ENCODE data around the gene DUSP12. TPM values are rescaled to one million over a fixed set of nuclear protein-coding genes. Genes with fewer than 3 reads are reported as not detected.
"Not testable (repeated sequence)": the region's sequence is repeated elsewhere in the genome, so short reads cannot be mapped to it uniquely, and the experiment has no call there.

Gene DUSP12, protein sequence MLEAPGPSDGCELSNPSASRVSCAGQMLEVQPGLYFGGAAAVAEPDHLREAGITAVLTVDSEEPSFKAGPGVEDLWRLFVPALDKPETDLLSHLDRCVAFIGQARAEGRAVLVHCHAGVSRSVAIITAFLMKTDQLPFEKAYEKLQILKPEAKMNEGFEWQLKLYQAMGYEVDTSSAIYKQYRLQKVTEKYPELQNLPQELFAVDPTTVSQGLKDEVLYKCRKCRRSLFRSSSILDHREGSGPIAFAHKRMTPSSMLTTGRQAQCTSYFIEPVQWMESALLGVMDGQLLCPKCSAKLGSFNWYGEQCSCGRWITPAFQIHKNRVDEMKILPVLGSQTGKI
- total RNA-seq (2014; rRNA removed; shearing (Covaris generic)) = 42.4 and 69.1 TPM in 2 replicates

DNA sequence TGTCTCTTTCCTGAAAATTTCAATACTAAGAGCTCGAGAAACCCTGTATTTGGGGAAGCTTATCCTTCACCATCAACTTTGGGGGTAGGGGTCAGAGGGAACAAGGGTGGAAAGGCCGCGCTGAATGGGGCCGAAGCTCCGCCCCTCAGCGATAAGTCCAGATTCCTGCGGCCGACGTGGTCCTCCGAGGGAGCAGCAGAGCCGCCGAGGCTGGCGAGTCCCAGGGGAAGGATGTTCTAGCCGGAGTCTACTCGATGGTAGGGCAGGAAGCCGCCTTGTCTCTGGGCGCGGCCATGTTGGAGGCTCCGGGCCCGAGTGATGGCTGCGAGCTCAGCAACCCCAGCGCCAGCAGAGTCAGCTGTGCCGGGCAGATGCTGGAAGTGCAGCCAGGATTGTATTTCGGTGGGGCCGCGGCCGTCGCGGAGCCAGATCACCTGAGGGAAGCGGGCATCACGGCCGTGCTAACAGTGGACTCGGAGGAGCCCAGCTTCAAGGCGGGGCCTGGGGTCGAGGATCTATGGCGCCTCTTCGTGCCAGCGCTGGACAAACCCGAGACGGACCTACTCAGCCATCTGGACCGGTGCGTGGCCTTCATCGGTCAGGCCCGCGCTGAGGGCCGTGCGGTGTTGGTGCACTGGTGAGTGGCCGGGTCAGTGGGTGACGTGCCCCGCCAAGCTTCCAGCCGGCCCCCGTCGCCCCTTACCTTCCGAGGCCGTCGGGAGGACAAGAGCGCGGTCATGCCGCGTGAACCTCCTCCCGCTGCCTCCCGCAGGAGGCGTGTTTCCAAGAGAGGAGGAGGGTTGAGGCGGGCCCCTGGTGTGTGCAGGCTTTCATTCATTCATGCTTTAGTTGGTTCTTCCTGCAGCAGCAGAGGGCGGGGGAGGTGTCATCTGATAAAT, at the start of gene DUSP12:
Gene DUSP12 (plus strand): TSS at position 278 of the 899 bp plus-strand sequence. CDS start 16 bp downstream, at position 294.
- peak; percentile 96 for DNase-seq (ENCODE audit: low spot score)
- in situ Hi-C loops (cut with HindIII; ENCODE audit: low sequenced_read_pairs) = no loop called here

DNA sequence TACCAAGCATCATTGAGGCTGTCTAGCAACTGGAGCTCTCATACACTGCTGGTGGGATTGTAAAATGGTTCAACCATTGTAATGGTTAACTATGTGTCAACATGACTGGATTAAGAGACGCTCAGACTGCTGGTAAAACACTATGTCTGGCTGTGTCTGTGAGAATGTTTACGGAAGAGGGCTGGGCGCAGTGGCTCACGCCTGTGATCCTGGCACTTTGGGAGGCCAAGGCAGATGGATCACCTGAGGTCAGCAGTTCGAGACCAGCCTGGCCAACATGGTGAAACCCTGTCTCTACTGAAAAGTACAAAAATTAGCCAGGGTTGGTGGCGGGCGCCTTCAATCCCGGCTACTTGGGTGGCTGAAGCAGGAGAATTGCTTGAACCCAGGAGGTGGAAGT, 47.3 kb upstream of the DUSP12 start:
- in situ Hi-C loops (cut with HindIII; ENCODE audit: low sequenced_read_pairs) = no loop called here
- no peak for DNase-seq (ENCODE audit: low spot score)

DNA sequence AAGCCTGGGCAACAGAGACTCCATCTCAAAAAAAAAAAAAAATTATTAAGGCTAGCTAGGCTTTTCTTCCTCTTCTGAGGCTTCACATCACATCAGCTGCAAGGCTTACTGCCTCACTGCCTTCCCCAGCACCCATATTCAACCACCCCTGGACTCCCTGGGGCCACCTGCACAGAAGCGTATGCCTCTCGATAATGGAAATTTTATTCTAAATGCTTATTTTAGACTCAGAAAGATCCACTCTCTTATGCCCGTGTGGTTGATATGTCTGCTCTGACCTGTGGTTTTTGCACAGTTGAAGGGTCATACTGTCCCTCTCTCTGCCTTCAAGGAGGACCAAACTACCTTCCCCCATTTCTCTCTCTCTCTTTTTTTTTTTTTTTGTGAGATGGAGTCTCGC, 44.0 kb upstream of the DUSP12 start:
- in situ Hi-C loops (cut with HindIII; ENCODE audit: low sequenced_read_pairs) = no loop called here
- DNase-seq (ENCODE audit: low spot score) = no peak

DNA sequence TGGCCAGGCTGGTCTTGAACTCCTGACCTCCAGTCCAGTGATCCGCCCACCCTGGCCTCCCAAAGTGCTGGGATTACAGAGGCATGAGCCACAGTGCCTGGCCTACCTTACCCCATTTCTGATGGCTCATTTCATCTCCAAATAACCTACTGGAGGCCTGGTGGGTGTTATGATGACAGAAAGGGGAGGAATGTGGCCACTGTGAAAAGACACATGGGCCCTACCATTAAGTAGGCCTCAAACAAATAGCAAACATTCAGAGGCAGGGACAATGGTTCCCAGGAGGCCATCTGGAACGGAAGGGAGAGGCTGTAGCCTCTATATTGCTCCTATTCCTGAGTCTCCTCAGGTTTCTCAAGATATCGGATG, 43.5 kb upstream of the DUSP12 start:
- no peak for DNase-seq (ENCODE audit: low spot score)
- in situ Hi-C loops (cut with HindIII; ENCODE audit: low sequenced_read_pairs) = no loop called here

DNA sequence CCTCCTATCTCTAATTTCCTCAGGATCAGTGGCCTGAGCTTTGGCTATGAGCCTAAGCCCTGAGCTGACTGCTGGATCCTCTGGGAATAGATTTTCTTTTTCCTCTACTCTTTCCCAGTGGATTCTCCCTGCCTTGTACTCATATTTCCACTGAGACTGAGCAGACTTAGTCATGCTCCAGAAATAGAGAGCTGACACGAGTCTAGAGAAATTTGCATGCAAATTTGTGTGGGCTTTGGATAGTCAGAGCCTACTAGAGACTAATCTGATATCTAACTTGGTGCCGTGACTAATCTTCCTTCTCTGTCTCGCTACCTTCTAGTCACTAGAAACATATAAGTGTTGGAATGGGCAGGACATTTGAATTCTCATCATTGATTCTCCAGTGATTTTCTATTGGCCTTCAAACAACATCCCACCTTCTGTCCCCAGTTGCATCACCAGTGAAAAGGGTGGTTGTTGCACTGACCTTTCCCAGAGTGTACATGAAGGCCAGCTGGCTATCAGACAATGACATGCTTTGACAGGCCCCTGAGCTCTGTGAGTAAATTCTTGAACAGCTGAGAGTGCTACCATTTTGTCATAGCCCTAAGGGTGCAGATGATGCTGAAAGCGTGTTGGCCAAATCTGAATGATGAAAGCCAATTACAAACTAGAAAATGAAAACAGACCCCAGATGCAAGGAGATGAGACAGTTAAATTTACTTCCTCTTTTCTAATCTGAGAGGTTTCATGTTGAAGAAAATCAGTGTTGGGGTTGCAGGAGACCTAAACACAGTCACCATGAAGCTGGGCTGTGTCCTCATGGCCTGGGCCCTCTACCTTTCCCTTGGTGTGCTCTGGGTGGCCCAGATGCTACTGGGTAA, 42.9 kb upstream of the DUSP12 start, which contains the start of gene FCRLA:
Gene FCRLA (plus strand): TSS at position 748 of the 866 bp plus-strand sequence. CDS start 36 bp downstream, at position 784.
- in situ Hi-C loops (cut with HindIII; ENCODE audit: low sequenced_read_pairs) = no loop called here
- DNase-seq (ENCODE audit: low spot score) = no peak

DNA sequence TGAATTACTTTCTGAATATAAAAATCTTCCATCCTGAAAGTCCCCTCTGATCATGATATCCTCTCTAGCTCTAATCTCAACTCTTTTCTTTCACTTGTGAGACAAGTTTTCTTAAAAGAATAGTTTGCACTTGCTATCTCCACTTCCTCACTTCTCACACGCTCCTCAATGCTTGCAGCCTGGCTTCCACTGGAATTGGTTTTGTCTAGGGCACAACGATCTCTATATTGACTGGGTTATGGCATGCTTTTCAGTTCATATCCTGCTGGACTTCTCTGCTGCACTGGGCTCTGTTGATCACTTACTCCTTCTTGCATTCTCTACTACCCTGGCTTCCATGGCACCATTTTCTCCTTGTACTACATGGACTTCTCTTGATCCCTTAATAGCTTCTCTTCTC, 42.1 kb upstream of the DUSP12 start:
- in situ Hi-C loops (cut with HindIII; ENCODE audit: low sequenced_read_pairs) = no loop called here
- no peak for DNase-seq (ENCODE audit: low spot score)

DNA sequence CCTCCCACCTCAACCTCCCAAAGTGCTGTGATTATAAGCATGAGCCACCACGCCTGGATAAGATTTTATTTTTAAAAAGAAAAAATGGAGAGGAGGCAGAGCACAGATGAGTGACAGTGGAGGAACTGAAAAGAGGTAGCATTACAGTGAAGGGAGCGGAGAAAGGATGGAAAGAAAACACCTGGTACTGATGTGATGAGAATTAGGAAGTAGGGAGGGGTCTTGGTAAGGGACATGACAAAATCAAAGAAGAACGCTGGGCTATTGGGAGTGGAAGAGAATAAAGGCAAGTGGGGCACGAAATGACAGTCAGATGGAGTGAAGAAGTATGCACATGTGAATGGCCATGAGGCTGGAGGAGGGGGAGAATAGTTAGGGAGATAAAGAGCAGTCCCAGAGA, 40.2 kb upstream of the DUSP12 start:
- DNase-seq (ENCODE audit: low spot score) = no peak
- in situ Hi-C loops (cut with HindIII; ENCODE audit: low sequenced_read_pairs) = no loop called here

DNA sequence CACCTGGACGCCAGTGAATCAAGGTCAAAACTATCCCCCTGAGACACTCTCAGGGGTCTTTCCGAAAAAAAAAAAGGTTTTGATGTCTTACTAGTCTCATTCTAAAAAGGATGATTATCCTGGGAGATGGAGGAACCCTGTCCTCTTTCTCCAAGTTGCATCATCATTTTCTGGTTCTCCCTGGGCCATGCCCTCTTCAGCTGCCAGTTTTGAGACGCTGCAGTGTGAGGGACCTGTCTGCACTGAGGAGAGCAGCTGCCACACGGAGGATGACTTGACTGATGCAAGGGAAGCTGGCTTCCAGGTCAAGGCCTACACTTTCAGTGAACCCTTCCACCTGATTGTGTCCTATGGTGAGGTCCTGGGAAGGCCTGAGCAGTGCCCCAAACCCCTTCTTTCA, 39.0 kb upstream of the DUSP12 start:
- DNase-seq (ENCODE audit: low spot score) = no peak
- in situ Hi-C loops (cut with HindIII; ENCODE audit: low sequenced_read_pairs) = no loop called here

DNA sequence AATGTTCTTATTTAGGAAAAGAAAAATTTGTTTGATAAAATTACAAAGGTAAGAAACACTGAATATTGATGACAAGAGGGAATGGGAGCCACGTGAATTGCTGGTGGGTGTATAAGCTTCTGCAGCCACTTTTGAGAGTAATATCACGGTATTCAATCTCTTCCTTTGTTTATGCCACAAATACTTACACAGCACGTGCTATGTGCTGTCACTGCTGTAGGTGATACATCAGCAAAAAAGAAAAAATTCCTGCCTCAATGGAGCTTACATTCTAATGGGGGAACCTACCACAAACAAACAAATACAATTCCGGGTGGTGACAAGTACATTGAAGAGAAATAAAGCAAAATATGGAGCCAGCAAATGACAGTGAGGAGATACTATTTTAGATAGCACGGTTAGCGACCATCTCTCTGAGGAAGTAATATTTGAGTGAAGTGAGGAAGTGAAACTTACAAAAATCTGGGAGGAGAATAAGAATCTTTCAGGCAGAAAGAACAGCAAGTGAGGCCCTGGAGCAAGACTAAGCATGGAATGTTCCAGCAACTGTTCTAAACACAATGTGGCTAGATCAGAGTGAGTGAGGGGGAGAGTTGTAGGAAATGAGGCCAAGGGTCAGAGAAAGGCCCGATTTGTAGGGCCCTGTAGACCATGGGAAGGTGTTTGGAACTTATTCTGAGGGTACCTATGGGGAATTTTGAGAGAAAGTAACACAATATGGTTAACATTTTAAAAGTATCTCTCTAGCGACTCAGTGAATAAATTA, 30.8 kb upstream of the DUSP12 start:
- DNase-seq (ENCODE audit: low spot score) = no peak
- in situ Hi-C loops (cut with HindIII; ENCODE audit: low sequenced_read_pairs) = no loop called here

DNA sequence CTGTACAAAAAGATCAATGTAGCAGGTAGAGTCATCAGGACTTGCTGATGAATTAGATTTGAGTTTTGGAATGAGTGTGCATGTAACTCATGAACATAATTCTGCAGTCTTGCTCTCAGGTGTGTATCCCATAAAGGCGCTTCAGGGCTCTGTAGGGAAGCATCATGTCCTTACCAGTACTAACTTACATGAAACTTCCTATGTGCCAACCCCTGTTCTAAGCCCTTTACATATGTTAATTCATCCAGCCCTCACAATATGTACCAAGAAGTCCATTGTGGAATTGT, 30.3 kb upstream of the DUSP12 start:
- in situ Hi-C loops (cut with HindIII; ENCODE audit: low sequenced_read_pairs) = no loop called here
- DNase-seq (ENCODE audit: low spot score) = no peak

DNA sequence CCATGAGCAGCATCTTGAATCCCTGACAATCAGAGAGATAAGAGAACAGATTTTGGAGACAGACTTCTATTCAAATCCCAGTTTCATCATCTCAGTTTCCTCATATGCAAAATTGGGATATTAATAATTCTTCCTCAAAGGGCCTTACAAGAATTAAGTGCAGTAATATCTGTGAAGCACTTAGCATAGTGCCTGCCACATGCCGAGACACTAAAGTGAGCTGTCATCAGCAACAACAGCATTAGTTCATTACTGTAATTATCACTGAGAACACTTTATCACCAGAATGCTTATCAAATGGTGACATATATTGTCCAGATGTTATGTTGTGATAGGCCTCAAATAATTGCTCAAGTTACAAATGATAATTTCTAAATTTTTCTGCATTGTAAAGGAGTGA, 29.2 kb upstream of the DUSP12 start:
- in situ Hi-C loops (cut with HindIII; ENCODE audit: low sequenced_read_pairs) = no loop called here

DNA sequence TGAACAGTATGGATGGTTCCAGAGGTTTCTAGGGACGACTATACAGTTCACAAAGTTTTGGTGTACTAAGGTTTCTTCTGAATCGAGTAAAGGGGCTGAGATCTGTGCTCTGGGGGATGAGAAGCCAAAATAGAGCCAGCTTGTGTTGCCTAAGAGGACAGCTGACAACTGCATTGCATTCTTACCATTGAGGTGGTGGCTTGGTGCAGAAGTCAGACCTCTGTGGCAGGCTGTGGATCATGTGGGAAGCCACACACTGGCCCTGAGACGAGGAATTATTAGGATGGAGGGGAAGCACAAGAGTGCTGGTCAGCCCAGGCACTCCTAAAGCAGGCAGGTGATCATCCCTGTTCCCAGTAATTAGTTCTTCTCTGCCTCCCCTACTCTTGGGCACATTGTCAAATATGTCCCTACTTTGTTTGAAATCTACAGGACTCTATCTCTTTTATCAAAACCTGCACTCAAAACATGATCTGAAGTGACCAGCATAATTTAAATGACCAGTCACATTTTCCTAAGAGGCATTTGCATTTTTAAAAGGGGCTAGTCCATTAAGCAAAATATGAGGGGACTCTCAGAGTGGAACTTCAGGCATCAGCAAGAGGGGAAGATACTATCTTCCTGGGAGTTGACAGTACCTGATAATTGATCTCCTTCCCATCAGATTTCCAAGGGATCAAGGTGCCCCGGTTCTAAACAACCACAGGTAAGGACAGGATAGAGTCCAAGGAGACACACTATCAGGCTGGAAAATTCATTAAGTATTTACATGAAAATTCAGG, 28.4 kb upstream of the DUSP12 start, which contains the start of gene FCRLB:
Gene FCRLB (plus strand): TSS at position 589 of the 782 bp plus-strand sequence. CDS start 1,129 bp downstream, outside the sequence.
- in situ Hi-C loops (cut with HindIII; ENCODE audit: low sequenced_read_pairs) = no loop called here
- DNase-seq (ENCODE audit: low spot score) = no peak

More for the DNA sequence above, 29.2 kb upstream of the DUSP12 start:
- no peak for DNase-seq (ENCODE audit: low spot score)

DNA sequence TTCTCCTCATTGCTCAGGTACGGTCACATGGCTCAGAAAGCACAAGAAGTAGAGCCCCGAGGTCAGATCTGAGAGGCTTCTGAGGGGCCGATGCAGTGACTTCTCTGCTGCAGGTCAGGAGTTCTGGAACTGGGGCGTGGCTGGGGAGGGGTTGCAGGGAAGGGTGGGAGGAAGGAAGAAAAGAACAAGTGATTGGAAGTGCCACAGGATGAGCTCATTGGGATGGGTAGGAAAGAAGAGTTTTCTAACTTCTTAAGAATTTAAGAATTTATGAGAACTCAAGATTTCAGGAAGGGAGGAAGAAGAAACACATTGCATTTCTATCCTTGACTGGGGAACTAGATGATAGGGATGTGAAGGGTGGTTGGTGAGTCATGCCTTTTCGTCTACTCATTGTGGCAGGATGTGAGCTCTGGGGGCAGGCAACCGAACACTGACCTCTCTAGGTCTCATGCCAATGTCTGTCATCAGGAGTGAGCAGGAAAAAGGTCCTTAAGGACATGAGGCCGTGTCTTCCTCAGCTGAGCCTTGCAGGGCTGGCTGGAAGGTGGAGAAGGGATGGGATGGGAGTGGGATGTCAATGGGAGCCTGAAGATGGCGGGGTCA, 27.7 kb upstream of the DUSP12 start:
- in situ Hi-C loops (cut with HindIII; ENCODE audit: low sequenced_read_pairs) = no loop called here
- DNase-seq (ENCODE audit: low spot score) = no peak

DNA sequence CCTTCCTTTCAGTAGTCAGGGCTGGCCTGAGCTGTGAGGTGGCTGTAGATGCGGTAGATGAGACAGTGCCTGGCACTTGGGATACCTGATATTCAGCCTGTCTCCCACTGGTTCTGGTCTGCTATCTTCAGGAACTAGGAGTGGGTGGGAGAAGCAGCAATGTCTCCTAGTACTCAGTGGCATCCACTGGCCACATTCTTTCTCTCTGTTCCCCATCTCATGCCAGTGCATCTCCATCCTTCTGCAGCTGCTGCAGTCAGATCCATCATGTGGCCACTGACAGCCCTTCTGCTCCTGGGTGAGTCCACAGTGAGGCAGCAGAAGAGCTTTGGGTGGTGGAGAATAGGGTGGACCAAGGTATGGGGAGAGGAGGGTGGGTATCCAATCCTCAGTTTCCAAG, 27.2 kb upstream of the DUSP12 start:
- in situ Hi-C loops (cut with HindIII; ENCODE audit: low sequenced_read_pairs) = no loop called here
- no peak for DNase-seq (ENCODE audit: low spot score)

DNA sequence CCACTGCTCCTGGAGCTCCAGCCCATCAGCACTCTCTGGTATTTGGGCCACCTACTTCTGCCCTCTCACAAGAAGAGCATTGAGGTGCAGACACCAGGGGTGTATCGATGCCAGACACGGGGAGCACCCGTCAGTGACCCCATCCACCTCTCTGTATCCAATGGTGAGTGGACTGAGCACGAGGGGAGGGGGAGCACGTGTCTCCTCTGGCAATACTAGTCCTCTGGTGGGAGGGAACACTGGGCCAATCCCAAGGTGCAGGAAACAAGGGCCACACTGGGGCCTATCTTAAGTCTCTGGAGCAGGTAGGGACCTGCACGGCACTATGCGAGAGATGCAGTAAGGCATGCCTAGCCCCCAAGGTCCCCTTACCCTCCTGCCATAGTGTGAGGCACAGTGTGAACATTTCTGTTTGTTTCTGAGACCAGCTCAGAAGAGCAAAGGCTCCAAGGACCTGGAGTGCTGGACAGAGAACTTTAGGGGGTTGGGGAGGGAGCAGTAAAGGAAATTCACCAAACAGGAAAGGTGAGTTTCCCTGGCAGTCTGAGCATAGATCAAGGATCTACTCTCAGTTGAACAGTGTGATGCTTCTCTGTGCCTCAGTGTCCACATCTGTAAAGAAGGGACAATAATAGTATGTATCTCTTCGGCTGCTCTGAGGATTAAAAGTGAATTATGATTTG, 26.0 kb upstream of the DUSP12 start:
- DNase-seq (ENCODE audit: low spot score) = no peak
- in situ Hi-C loops (cut with HindIII; ENCODE audit: low sequenced_read_pairs) = no loop called here

DNA sequence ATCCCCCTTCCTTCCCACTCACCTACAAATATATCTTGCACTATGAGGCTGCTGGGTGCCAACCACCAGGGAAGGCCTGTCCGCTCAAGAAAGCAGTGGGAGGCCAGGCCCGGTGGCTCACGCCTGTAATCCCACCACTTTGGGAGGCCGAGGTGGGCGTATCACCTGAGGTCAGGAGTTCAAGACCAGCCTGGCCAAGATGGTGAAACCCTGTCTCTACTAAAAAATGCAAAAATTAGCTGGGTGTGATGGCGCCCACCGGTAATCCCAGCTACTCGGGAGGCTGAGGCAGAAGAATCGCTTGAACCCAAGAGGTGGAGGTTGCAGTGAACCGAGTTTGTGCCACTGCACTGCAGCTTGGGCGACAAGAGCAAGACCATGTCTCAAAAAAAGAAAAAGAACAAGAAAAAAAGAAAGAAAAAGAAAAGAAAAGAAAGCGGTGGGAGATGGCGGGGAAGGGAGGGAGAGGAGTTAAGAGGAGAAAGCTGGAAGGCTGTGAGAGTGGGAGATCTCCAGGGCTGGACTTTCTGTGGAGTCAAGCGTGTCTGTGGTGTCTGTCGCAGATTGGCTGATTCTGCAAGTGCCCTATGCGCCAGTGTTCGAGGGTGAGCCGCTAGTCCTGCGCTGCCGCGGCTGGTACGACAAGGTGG, 24.2 kb upstream of the DUSP12 start:
- in situ Hi-C loops (cut with HindIII; ENCODE audit: low sequenced_read_pairs); DNase-seq (ENCODE audit: low spot score): not testable (repeated sequence)

All from G401 (cell line).